Medulla oblongata (tissue), 1 donor: ENCODE data around the gene USP22.
A peak's percentile ranks its signal among the peaks of the same experiment; 100 is the strongest.

Experiments
- DNase-seq: peaks from one replicate; pipeline ENCODE4 v3.0.0-alpha.2; 2015; ENCODE audit errors: extremely low spot score

Gene USP22

GRCh38 chr17:21020622-21021021 is 22.2 kb downstream of the USP22 start:
- DNase-seq, result no peak

DNA sequence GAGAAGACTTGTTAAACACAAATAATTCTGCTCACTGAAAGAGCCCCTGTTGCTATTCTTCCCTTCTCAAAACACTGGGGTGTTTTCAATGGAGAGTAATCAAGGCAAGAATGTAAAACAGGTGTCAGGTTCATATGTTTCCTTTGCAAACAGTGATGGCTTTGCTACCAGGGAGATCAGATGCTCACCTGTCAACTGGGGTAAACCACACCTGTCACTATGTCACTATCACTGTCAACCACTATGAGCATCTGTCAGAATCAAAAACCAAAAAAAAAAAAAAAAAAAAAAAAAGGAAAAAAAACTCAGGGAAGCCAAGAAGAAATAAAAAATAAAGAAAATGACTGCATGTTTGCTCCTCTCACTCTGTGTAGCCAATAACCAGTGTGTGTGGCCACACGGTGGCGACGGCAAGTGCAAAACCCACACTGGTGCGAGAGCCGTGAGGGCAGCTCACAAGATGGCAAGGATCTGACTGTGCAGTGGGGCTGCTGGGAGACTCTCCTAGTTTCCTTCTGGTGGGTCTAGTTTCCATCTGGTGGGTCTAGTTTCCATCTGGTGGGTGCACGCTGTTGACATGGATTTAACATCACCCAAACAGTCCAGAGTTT is 22.7 kb downstream of the USP22 start:
- peak; percentile 75 for DNase-seq

GRCh38 chr17:21018894-21019293 is 23.9 kb downstream of the USP22 start:
- no peak for DNase-seq

- DNase-seq, result no peak
Measured at GRCh38 chr17:21017861-21018260, 24.9 kb downstream of the USP22 start.

- DNase-seq, result no peak
Measured at GRCh38 chr17:21017256-21017655, 25.6 kb downstream of the USP22 start.

DNA sequence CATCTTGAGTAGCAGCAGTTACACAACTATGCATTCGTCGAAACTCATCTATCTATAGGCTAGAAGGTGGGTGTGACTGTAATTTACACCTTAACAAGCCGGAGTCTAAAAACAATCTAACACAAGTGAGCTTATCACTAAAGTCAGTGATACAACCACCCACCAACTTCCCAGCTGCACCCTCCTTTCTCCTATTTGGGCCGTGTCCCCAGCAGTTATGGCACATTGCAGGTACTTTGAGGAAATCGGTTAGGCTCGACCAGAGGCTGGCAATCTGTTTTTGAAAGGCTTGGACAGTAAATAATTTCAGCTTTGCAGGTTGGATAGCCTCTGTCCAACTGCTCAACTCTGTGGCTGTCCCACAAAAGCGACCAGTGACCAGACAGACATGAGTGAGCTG is 26.0 kb downstream of the USP22 start:
- no peak for DNase-seq

DNA sequence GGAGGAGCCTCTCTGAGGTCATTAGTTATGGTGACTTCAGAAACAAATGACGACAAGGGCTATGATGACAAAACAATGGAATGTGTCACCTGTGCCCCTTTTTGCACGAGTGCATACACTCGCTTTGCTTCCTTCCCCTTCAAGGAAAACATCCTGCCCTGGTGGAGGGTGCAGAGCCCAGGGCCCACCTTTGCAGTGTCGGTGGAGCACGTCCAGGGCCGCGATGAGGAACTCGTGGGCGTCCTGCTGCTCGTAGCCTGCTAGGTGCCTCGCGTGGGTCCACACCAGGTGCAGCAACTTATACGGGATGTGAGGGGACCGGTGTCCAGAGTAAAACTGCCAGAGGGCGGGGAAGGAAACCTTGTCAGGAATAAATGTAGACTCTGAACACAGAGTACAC is 27.2 kb downstream of the USP22 start:
- no peak for DNase-seq

DNA sequence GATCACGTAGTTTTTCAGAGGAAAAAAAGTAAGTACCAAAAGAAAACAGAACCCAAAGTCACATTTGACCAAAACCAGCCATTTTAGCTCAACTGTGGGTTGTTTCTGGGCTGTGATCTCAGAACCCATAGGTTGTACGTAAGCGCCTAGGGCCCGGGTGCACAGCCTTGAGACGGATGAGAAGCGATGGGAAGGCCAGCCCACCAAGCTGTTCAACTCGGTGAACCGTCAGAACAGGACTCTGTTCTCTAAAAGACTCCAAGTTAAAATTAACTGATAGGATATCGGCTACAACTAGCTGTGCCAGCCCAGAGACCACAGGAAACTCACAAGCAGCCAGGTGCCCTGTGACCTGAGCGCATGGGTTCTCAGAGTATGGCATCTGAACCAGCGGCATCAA is 28.3 kb downstream of the USP22 start:
- no peak for DNase-seq

DNA sequence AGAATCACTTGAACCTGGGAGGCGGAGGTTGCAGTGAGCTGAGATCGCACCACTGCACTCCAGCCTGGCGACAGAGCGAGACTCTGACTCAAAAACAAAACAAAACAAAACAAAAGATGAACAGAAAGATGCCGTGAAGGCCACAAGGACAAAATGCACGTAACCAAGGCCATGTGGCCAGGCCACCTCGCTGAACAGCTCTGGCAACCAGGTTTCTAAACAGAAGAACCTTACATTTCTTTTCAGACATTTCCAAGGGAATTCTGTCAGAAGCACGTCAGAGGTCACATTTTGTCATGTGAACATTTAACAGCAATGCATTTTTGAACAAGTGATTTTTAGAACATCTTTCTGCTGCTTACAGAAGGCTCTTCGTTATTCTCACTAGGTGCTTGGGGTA is 28.8 kb downstream of the USP22 start:
- no peak for DNase-seq

DNA sequence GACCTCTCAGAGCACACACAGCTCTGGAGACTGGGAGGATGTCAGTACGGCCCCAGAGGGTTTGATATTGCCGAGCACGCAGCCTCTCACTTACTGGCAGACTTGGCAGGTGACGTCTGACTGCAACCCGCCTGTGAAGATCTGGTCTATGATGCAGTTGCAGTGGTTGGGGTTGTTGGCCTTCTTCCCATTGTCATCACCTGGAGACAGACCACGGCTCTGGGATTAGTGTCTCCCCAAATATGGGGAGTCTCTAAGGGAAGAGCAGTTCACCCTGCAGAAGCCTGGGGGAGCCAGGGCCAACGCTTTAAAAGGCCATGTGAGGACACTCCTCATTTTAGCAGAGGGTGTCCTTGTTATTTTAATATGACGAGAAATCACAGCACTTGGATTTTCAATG is 30.1 kb downstream of the USP22 start:
- no peak for DNase-seq

GRCh38 chr17:21010705-21011596 is 31.9 kb downstream of the USP22 start:
- DNase-seq, result no peak

DNA sequence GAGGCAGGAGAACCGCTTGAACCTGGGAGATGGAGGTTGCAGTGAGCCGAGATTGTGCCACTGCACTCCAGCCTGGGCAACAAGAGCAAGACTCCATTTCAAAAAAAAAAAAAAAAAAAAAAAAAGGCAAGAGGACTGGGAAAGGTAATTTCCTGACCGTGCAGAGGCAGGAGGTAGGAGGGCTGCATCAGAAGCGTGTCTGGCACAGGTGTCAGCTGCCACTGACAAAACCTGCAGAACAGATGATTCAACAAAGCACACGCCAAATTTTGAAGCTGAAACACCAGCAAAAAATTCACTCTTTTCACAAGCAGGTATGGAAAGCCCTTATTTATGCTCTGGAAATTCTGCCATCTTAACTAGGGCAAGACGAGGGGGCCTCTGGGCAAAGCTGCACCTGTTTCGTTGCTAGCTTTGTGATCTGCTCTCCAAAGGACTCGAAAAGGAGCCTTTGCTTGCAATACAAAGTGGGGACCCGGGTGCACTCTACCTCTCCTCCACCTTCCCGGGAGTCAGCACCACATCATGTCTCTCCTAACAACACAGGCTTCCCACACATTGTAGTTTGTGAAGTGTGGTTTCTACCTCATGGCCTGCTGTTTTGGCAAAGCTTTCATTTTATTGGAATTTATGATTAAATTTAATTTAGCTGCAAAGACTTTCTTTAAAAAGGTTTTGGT is 33.7 kb downstream of the USP22 start:
- DNase-seq, result no peak

GRCh38 chr17:21008160-21008915 is 34.5 kb downstream of the USP22 start:
- no peak for DNase-seq

- peak; percentile 76 for DNase-seq
Measured at GRCh38 chr17:21007646-21008045, 35.2 kb downstream of the USP22 start.

- DNase-seq, result no peak
Measured at GRCh38 chr17:21005803-21006202, 37.0 kb downstream of the USP22 start.

DNA sequence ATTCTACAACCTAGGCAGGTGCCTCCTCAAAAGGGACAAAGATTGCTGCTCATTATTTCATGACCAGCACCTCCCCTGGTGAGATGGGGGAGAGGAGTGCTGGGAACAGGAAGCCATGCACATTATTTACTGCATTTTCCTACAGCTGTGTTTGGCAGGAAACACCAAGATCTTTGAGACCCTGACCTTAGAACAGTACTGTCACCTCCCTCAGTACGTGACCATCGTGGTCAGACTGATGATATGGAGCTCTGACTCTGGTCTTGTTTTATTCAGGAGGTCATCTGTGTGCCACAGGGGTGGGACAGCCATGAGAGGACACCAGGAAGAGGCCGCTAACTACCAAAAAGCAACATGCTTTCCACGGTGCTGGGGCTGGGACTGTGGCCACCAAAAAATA is 37.4 kb downstream of the USP22 start:
- no peak for DNase-seq

DNA sequence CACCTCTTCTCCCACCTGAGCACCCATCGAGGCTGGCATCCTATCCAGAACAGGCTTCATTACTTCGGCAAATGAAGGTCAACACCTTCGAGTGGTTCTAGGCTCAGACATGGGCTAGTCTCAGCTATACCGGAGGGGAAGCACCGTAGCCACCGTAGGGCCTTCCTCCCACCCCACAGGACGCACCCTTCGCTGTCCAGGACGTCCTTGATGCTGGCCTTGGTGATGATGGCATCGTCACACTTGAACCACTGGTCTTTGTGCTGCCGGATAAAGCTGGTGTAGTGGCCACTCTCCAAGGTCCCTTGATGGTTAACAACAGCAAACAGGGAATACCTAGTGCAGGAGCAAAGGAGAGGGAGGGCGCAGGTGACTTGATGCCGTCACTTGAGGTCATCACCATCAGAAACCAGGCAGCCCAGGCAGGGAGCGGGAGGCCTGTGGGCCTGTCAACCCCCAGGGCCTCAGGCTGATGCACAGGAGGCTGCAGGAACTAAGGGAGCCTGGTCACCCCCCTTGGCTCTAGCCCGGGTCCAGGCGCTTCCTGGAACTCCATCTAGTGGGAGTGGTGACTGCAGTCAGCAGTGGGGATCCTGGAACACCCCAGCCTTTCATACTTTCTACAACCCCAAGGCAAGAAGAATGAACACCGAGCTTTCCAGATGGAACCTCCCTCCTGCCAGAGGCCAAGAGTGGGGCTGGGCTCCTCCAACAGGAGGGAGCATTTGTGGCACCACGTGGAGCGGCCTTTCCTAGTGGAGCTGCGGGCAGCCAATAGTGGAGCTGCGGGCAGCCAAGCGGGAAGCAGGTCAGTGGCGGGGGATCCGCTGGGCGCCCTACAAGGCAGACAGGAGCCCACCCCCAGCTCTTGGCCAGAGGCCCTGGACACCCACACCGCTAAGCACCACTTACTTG is 38.5 kb downstream of the USP22 start:
- DNase-seq, result peak; percentile 49

GRCh38 chr17:21003007-21003621 is 39.7 kb downstream of the USP22 start:
- no peak for DNase-seq

- DNase-seq, result no peak
Measured at GRCh38 chr17:21002309-21003006, 40.4 kb downstream of the USP22 start.

GRCh38 chr17:21001813-21002221 is 41.0 kb downstream of the USP22 start:
- DNase-seq, result peak; percentile 66
